NCI-H1930 (cell line): ENCODE measurements around the gene CTBP2.

ENCODE experiments used
- DNase-seq, 2 experiments: peaks; one replicate each; lab custom pipeline; 2025; lab: John Stamatoyannopoulos, UW

CTBP2 gene

GRCh38 chr10:124977161-124977560, 183.2 kb downstream of the CTBP2 start:
- no peak for DNase-seq

GRCh38 chr10:124975977-124976514, 184.3 kb downstream of the CTBP2 start:
- no peak for DNase-seq

GRCh38 chr10:124974131-124974530, 186.2 kb downstream of the CTBP2 start:
- DNase-seq = no peak

- DNase-seq = no peak
Observed at GRCh38 chr10:124972637-124973036, 187.7 kb downstream of the CTBP2 start.

- no peak for DNase-seq
Observed at GRCh38 chr10:124971276-124971675, 189.1 kb downstream of the CTBP2 start.

GRCh38 chr10:124967255-124967654, 193.1 kb downstream of the CTBP2 start:
- no peak for DNase-seq

- DNase-seq = no peak
Observed at GRCh38 chr10:124966008-124966407, 194.4 kb downstream of the CTBP2 start.

- DNase-seq = no peak
Observed at GRCh38 chr10:124963866-124964720, 196.3 kb downstream of the CTBP2 start.

- DNase-seq = no peak
Observed at GRCh38 chr10:124962421-124962820, 197.9 kb downstream of the CTBP2 start.

GRCh38 chr10:124961248-124961570, 199.2 kb downstream of the CTBP2 start:
- DNase-seq = no peak

- DNase-seq = no peak
Observed at GRCh38 chr10:124959564-124959963, 200.8 kb downstream of the CTBP2 start.

- no peak for DNase-seq
Observed at GRCh38 chr10:124957404-124957947, 202.9 kb downstream of the CTBP2 start.

- DNase-seq = no peak
Observed at GRCh38 chr10:124956764-124957163, 203.6 kb downstream of the CTBP2 start.

- DNase-seq = no peak
Observed at GRCh38 chr10:124955868-124956267, 204.5 kb downstream of the CTBP2 start.

GRCh38 chr10:124955243-124955642, 205.1 kb downstream of the CTBP2 start:
- DNase-seq = no peak

- no peak for DNase-seq
Observed at GRCh38 chr10:124953421-124953820, 206.9 kb downstream of the CTBP2 start.

GRCh38 chr10:124952123-124952522, 208.2 kb downstream of the CTBP2 start:
- no peak for DNase-seq

GRCh38 chr10:124949543-124949942, 210.8 kb downstream of the CTBP2 start:
- no peak for DNase-seq

- DNase-seq = peak in 1 of 2 experiments; percentile 5
Observed at GRCh38 chr10:124946945-124947344, 213.4 kb downstream of the CTBP2 start.

- no peak for DNase-seq
Observed at GRCh38 chr10:124944982-124945381, 215.4 kb downstream of the CTBP2 start.

- DNase-seq = no peak
Observed at GRCh38 chr10:124943301-124944092, 216.9 kb downstream of the CTBP2 start.

GRCh38 chr10:124942317-124943169, 217.8 kb downstream of the CTBP2 start:
- DNase-seq = no peak
